K562 (cell line): Measurements from ENCODE around the gene DNAAF2. TPM values are rescaled to one million over a fixed set of nuclear protein-coding genes. Genes with fewer than 3 reads are reported as not detected.

ENCODE experiments used
- CBFA2T2 ChIP-seq: fragments of 450-650 bp; conservative IDR thresholded peaks from 2 replicates; pipeline ENCODE4 v1.6.1; 2017; ENCODE audit warnings: mild to moderate bottlenecking
- CBFB ChIP-seq: sonication (generic); formaldehyde crosslinking; IDR thresholded peaks from 2 replicates; pipeline ENCODE4 v1.4.0; 2020; ENCODE audit warnings: mild to moderate bottlenecking, missing genetic modification reagents
- ELF1 ChIP-seq: fragments of 200-800 bp; sonication (Bioruptor generic); IDR thresholded peaks from 2 replicates; pipeline ENCODE4 v1.6.1; 2016; ENCODE audit warnings: missing genetic modification characterization, missing compliant biosample characterization
- HEY1 ChIP-seq: fragments of 250-450 bp; sonication (Bioruptor Pico); IDR thresholded peaks from 2 replicates; pipeline ENCODE4 v1.5.0; 2020; ENCODE audit warnings: mild to moderate bottlenecking, moderate library complexity, borderline replicate concordance
- MAZ ChIP-seq, 2 experiments: fragments of 450-650 bp in 1 of 2; sonication (generic) in 1 of 2; formaldehyde crosslinking; IDR thresholded peaks in 1 of 2; conservative IDR thresholded peaks in 1 of 2; 2 replicates each; pipeline versions ENCODE4 v1.4.0 to v1.5.0; 2020; ENCODE audit warnings: mild to moderate bottlenecking in 1 of 2, missing genetic modification reagents in 1 of 2
- MYBL2 ChIP-seq, 2 experiments: fragments of 450-650 bp in 1 of 2; sonication (generic) in 1 of 2; formaldehyde crosslinking in 1 of 2; IDR thresholded peaks; 2 replicates each; pipeline versions ENCODE4 v1.6.1 to v1.8.1; 2017 to 2022; ENCODE audit warnings: borderline replicate concordance in 1 of 2, inconsistent platforms in 1 of 2, low read depth in 1 of 2, mild to moderate bottlenecking in 1 of 2, missing genetic modification reagents in 1 of 2, moderate library complexity in 1 of 2
- RAD51 ChIP-seq: fragments of 450-650 bp; IDR thresholded peaks from 2 replicates; pipeline ENCODE4 v1.7.1; 2016; ENCODE audit warnings: low read depth, mild to moderate bottlenecking, borderline replicate concordance
- SMAD1 ChIP-seq: fragments of 150-350 bp; IDR thresholded peaks from 2 replicates; pipeline ENCODE4 v1.6.1; 2014; ENCODE audit warnings: low read length, low read depth; ENCODE audit not compliant: partially characterized antibody
- TBP ChIP-seq: optimal IDR thresholded peaks from 2 replicates; pipeline ENCODE3; 2011; ENCODE audit warnings: low read depth, low read length, improper control_type of control experiment
- ZBTB11 ChIP-seq, 3 experiments: fragments of 200-800 bp in 1 of 3; fragments of 250-450 bp in 1 of 3; fragments of 450-650 bp in 1 of 3; sonication (Bioruptor Pico) in 1 of 3; sonication (Bioruptor generic) in 1 of 3; formaldehyde crosslinking in 1 of 3; IDR thresholded peaks; 2 replicates each; pipeline versions ENCODE4 v1.6.1 to v1.8.0; 2016 to 2022; ENCODE audit warnings: mild to moderate bottlenecking in 2 of 3, missing genetic modification characterization in 2 of 3, missing compliant biosample characterization in 1 of 3, moderate library complexity in 1 of 3
- ZBTB5 ChIP-seq: fragments of 450-650 bp; IDR thresholded peaks from 2 replicates; pipeline ENCODE4 v1.6.1; 2017; ENCODE audit warnings: antibody characterized with exemption
- ZNF398 ChIP-seq: fragments of 250-450 bp; sonication (Bioruptor Pico); IDR thresholded peaks from 2 replicates; pipeline ENCODE4 v1.8.0; 2021; ENCODE audit warnings: moderate library complexity, mild to moderate bottlenecking, inconsistent platforms
- ZNF766 ChIP-seq: fragments of 200-800 bp; sonication (Bioruptor generic); conservative IDR thresholded peaks from 2 replicates; pipeline ENCODE4 v1.6.1; 2016; ENCODE audit warnings: missing genetic modification characterization, missing compliant biosample characterization
- polyA plus RNA-seq, 8 experiments: library from polyadenylated mRNA; depleted of rRNA in 4 of 8; stranded (reverse) in 5 of 8; unstranded in 3 of 8; fragments of >200 nt; fragmentation: Nextera tagmentation in 2 of 8; fragmentation: Illumina TruSeq in 1 of 8; extraction: Ambion mirVana in 2 of 8; extraction: Trizol in 1 of 8; gene quantifications; 2 replicates each; pipeline versions ENCODE4 v1.2.1 to v1.2.3, GENCODE V29; 2011 to 2014; ENCODE audit warnings: inconsistent platforms in 1 of 8, missing spikeins in 1 of 8
- total RNA-seq, 7 experiments: library from RNA; depleted of rRNA in 6 of 7; stranded (reverse); fragments of >200 nt in 6 of 7; fragmentation: Illumina TruSeq in 2 of 7; extraction: Trizol in 2 of 7; gene quantifications; 2 replicates each; pipeline versions ENCODE4 v1.2.1 to v1.2.3, GENCODE V29; 2011 to 2021; ENCODE audit warnings: low replicate concordance in 1 of 7
- TF ChIP-seq, protein P1 (sequence below): fragments of 250-450 bp; sonication (Bioruptor Pico); IDR thresholded peaks from 2 replicates; pipeline ENCODE4 v1.9.0; 2021; ENCODE audit warnings: mild to moderate bottlenecking, inconsistent platforms

DNAAF2 gene
- total and polyA plus RNA-seq, 9 of the 15 experiments (the other 6 are each of a cell fraction or from before 2014, with no cell fraction given) = 2.4 to 14.6 (median 11.1) TPM

DNA sequence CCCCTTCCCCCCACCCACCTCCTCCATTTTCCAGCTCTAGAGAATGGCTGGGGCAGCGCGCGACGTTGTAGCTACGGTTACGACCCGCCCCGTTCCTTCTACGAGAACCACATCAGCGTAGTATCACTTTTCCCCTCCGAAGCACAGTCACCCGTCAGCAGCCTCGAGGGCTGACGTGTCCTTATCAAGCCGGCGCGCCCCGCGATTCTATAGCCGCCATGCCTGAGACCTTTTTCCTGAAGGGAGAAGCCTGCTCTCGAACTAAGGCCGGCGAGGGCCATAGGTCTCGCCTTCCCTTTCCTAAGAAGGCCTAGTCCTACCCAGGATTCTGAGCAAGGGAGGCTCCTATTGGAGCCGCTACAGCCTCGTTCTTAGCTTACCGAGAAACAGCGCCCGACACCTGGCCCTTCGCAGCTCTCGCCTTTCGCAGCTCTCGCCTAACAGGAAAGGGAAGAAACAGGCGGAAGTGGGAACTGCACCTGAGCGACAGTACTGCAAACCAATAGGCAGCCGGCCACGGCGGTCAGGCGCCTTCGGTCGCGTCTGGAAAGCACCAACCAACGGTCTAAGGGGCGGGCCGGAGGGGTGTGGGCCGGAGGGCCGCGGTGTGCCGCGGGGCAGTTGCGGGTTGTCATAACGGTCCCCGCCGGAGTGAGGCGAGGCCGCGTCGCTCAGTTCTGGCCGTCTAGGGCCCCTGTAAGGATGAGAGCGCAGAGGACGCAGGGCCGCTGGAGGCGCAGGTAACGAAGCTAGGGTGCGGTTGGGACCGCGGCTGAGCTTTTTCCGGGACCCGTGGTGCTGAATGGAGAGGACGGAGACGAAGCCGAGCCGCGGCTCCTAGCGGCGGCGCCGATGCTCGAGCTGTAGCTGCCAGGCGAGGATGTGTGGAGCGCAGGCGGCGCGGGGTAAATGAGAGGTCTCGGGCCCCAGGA, 14.6 kb downstream of the DNAAF2 start, which contains the start of the genes MGAT2 and RPL36AL (continued):
- TF ChIP-seq, protein P1, sequence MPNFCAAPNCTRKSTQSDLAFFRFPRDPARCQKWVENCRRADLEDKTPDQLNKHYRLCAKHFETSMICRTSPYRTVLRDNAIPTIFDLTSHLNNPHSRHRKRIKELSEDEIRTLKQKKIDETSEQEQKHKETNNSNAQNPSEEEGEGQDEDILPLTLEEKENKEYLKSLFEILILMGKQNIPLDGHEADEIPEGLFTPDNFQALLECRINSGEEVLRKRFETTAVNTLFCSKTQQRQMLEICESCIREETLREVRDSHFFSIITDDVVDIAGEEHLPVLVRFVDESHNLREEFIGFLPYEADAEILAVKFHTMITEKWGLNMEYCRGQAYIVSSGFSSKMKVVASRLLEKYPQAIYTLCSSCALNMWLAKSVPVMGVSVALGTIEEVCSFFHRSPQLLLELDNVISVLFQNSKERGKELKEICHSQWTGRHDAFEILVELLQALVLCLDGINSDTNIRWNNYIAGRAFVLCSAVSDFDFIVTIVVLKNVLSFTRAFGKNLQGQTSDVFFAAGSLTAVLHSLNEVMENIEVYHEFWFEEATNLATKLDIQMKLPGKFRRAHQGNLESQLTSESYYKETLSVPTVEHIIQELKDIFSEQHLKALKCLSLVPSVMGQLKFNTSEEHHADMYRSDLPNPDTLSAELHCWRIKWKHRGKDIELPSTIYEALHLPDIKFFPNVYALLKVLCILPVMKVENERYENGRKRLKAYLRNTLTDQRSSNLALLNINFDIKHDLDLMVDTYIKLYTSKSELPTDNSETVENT (CRISPR knock-in tag) = no peak; the same call in 1 of the 2 replicates
- TF ChIP-seq ZBTB11 (CRISPR knock-in tag; IDR thresholded peaks at IDR 0.05) (peak in 1 of 3 experiments; percentile 73; a peak in 2 of 6 replicates), RAD51 (peak; percentile 36; the same call in 1 of the 2 replicates), ELF1 (tag) (peak; percentile 83), CBFA2T2 (0 out of 2 replicates have a peak, but pooled peaks have one; percentile 6), MAZ (CRISPR knock-in tag; conservative IDR thresholded peaks at IDR 0.05 in 1 of 2, IDR thresholded peaks at IDR 0.05 in 1 of 2) (peak; percentile 40 to 41; a peak in 2 of 4 replicates), SMAD1 (peak; percentile 23), ZNF766 (CRISPR knock-in tag) (peak; percentile 37; the same call in 1 of the 2 replicates), ZBTB5 (no peak), TBP (peak; percentile 92), CBFB (CRISPR knock-in tag) (no peak), HEY1 (no peak), ZNF398 (CRISPR knock-in tag) (no peak), MYBL2 (IDR thresholded peaks at IDR 0.05; ENCODE audit: low read depth) (no peak; the same call in 1 of the 2 replicates), MYBL2 (CRISPR knock-in tag; IDR thresholded peaks at IDR 0.05; ENCODE audit: borderline replicate concordance) (no peak)
